Measurements from ENCODE around the gene OR52N4.

The OR52N4 gene

DNA sequence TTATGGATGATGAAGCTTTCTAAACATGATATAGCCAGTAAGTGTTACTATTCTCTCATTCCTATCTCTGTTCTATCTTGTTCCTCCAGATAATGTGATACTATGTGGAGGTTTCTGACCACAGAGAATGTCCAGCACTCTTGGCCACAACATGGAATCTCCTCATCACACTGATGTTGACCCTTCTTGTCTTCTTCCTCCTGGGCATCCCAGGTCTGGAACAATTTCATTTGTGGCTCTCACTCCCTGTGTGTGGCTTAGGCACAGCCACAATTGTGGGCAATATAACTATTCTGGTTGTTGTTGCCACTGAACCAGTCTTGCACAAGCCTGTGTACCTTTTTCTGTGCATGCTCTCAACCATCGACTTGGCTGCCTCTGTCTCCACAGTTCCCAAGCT is 27.7 kb upstream of the OR52N4 start:
- Histone ChIP-seq H3K36me3 (ENCODE audit: insufficient read depth, low read length) (no peaks in the 10 kb centered on the region), H3K4me3 (ENCODE audit: low read depth in 1 of 2, low read length in 2 of 2) (no peak overlapping the region), H3K27ac (ENCODE audit: low read length) (no peak overlapping the region), H2AFZ (ENCODE audit: low read depth, low read length) (no peak overlapping the region), H3K9me3 (ENCODE audit: insufficient read depth, low read length, severe bottlenecking) (no peaks in the 10 kb centered on the region), H3K4me2 (ENCODE audit: insufficient read depth, low read length) (no peak overlapping the region), H3K27me3 (ENCODE audit: insufficient read depth, low read length, poor library complexity) (no peaks in the 10 kb centered on the region), H3K9ac (ENCODE audit: low read depth, low read length) (no peak overlapping the region), H3K4me1 (ENCODE audit: insufficient read depth, low read length) (no peaks in the 10 kb centered on the region), H3K79me2 (ENCODE audit: insufficient read depth, low read length) (no peaks in the 10 kb centered on the region), H4K20me1 (ENCODE audit: insufficient read depth, low read length) (no peaks in the 10 kb centered on the region)
- TF ChIP-seq CTCF (IDR thresholded peaks at IDR 0.05; ENCODE audit: borderline replicate concordance, extremely low read depth, low read length, poor library complexity, severe bottlenecking): no peak
- no peak for TF ChIP-seq EZH2 (IDR thresholded peaks at IDR 0.05; ENCODE audit: borderline replicate concordance, low read depth, low read length, severe bottlenecking)
- ATAC-seq (ENCODE audit: insufficient read depth, low read depth) (no peak), DNase-seq (no peak)

DNA sequence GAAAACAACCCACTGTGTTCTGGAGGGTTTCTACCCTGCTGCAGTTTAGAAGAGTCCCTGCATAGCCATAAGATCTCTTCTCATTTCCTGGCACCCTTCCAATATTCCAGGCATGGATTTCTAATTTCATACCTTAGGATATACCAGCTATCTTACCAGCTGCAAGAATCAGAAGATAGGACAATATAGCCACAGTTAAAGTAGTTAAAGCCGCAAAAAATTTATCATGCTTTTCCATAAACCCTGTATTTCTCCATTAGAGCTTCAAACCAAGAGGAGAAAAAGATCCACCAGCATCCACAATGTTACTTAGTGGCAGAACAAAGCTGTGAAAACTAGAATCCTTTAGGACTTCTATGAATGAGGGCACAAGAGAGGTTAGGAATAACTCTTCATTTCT is 26.4 kb upstream of the OR52N4 start:
- no peak overlapping the region for H3K4me2 ChIP-seq (ENCODE audit: insufficient read depth, low read length)
- no peak overlapping the region for H3K9ac ChIP-seq (ENCODE audit: low read depth, low read length)
- no peak for TF ChIP-seq EZH2 (IDR thresholded peaks at IDR 0.05; ENCODE audit: borderline replicate concordance, low read depth, low read length, severe bottlenecking)
- TF ChIP-seq CTCF (IDR thresholded peaks at IDR 0.05; ENCODE audit: borderline replicate concordance, extremely low read depth, low read length, poor library complexity, severe bottlenecking): no peak
- no peaks in the 10 kb centered on the region for H3K27me3 ChIP-seq (ENCODE audit: insufficient read depth, low read length, poor library complexity)
- H3K4me3 ChIP-seq (ENCODE audit: low read depth in 1 of 2, low read length in 2 of 2): no peak overlapping the region
- no peaks in the 10 kb centered on the region for H3K4me1 ChIP-seq (ENCODE audit: insufficient read depth, low read length)
- H2AFZ ChIP-seq (ENCODE audit: low read depth, low read length): no peak overlapping the region
- H4K20me1 ChIP-seq (ENCODE audit: insufficient read depth, low read length): no peaks in the 10 kb centered on the region
- ATAC-seq (ENCODE audit: insufficient read depth, low read depth) (no peak), DNase-seq (no peak)
- H3K27ac ChIP-seq (ENCODE audit: low read length): no peak overlapping the region
- no peaks in the 10 kb centered on the region for H3K9me3 ChIP-seq (ENCODE audit: insufficient read depth, low read length, severe bottlenecking)
- H3K79me2 ChIP-seq (ENCODE audit: insufficient read depth, low read length): no peaks in the 10 kb centered on the region
- H3K36me3 ChIP-seq (ENCODE audit: insufficient read depth, low read length): no peaks in the 10 kb centered on the region

GRCh38 chr11:5736396-5736795 is 17.6 kb upstream of the OR52N4 start, which contains the start of gene OR56B1:
TSS of gene OR56B1 (plus strand) at chr11:5736448. CDS start at chr11:5736517, 69 bp downstream.
- TF ChIP-seq EZH2 (IDR thresholded peaks at IDR 0.05; ENCODE audit: borderline replicate concordance, low read depth, low read length, severe bottlenecking): no peak
- TF ChIP-seq CTCF (IDR thresholded peaks at IDR 0.05; ENCODE audit: borderline replicate concordance, extremely low read depth, low read length, poor library complexity, severe bottlenecking): no peak
- Histone ChIP-seq H3K79me2 (ENCODE audit: insufficient read depth, low read length) (no peaks in the 10 kb centered on the region), H3K36me3 (ENCODE audit: insufficient read depth, low read length) (no peaks in the 10 kb centered on the region), H4K20me1 (ENCODE audit: insufficient read depth, low read length) (no peaks in the 10 kb centered on the region), H3K9me3 (ENCODE audit: insufficient read depth, low read length, severe bottlenecking) (no peaks in the 10 kb centered on the region), H3K27ac (ENCODE audit: low read length) (no peak within 1 kb of the TSS), H3K9ac (ENCODE audit: low read depth, low read length) (no peak within 1 kb of the TSS), H3K4me3 (ENCODE audit: low read depth in 1 of 2, low read length in 2 of 2) (no peak within 1 kb of the TSS), H3K4me1 (ENCODE audit: insufficient read depth, low read length) (no peaks in the 10 kb centered on the region), H2AFZ (ENCODE audit: low read depth, low read length) (no peak within 1 kb of the TSS), H3K4me2 (ENCODE audit: insufficient read depth, low read length) (no peak within 1 kb of the TSS), H3K27me3 (ENCODE audit: insufficient read depth, low read length, poor library complexity) (peaks cover 21% of the 10 kb centered on the region)
- no peak for DNase-seq
- ATAC-seq (ENCODE audit: insufficient read depth, low read depth): no peak

DNA sequence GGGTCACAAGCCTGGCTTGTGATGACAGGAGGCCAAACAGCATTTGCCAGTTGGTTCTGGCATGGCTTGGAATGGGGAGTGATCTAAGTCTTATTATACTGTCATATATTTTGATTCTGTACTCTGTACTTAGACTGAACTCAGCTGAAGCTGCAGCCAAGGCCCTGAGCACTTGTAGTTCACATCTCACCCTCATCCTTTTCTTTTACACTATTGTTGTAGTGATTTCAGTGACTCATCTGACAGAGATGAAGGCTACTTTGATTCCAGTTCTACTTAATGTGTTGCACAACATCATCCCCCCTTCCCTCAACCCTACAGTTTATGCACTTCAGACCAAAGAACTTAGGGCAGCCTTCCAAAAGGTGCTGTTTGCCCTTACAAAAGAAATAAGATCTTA is 17.0 kb upstream of the OR52N4 start:
- Histone ChIP-seq H3K9ac (ENCODE audit: low read depth, low read length) (no peak overlapping the region), H3K4me3 (ENCODE audit: low read depth in 1 of 2, low read length in 2 of 2) (no peak overlapping the region), H3K9me3 (ENCODE audit: insufficient read depth, low read length, severe bottlenecking) (no peaks in the 10 kb centered on the region), H4K20me1 (ENCODE audit: insufficient read depth, low read length) (no peaks in the 10 kb centered on the region), H3K79me2 (ENCODE audit: insufficient read depth, low read length) (no peaks in the 10 kb centered on the region), H3K27me3 (ENCODE audit: insufficient read depth, low read length, poor library complexity) (peaks cover 21% of the 10 kb centered on the region), H3K4me1 (ENCODE audit: insufficient read depth, low read length) (no peaks in the 10 kb centered on the region), H3K36me3 (ENCODE audit: insufficient read depth, low read length) (no peaks in the 10 kb centered on the region), H3K27ac (ENCODE audit: low read length) (no peak overlapping the region), H3K4me2 (ENCODE audit: insufficient read depth, low read length) (no peak overlapping the region), H2AFZ (ENCODE audit: low read depth, low read length) (no peak overlapping the region)
- TF ChIP-seq CTCF (IDR thresholded peaks at IDR 0.05; ENCODE audit: borderline replicate concordance, extremely low read depth, low read length, poor library complexity, severe bottlenecking) (no peak), EZH2 (IDR thresholded peaks at IDR 0.05; ENCODE audit: borderline replicate concordance, low read depth, low read length, severe bottlenecking) (no peak)
- ATAC-seq (ENCODE audit: insufficient read depth, low read depth) (no peak), DNase-seq (no peak)
